Activated B cell treated with CpG ODN at 0.5 μM for 24 hours (primary cell): ENCODE data around the gene CCDC178. TPM values are rescaled to one million over a fixed set of nuclear protein-coding genes. Genes with fewer than 3 reads are reported as not detected.

Experiments used
- ATAC-seq: fragments of 200-7000 bp; cut with Tn5 transposase; one replicate; pipeline ENCODE4 v1.10.0; 2021; ENCODE audit warnings: low read depth, mild to moderate bottlenecking, moderate library complexity
- CTCF ChIA-PET: fragments of 350-600 bp; sonication (Branson Sonifier 250); formaldehyde crosslinking; loops from one replicate; lab custom pipeline; 2021; ENCODE audit warnings: antibody characterized with exemption; lab: Charles Lee
- POLR2A ChIA-PET: fragments of 350-600 bp; sonication (Branson Sonifier 250); formaldehyde crosslinking; loops from one replicate; lab custom pipeline; 2021; ENCODE audit warnings: antibody characterized with exemption; lab: Charles Lee
- DNase-seq: peaks from one replicate; pipeline ENCODE4 v3.0.0; 2022
- H3K27ac Mint-ChIP-seq: one replicate; pipeline ENCODE4 v1.8.0; 2020; ENCODE audit warnings: mixed read lengths
- H3K27me3 Mint-ChIP-seq: one replicate; pipeline ENCODE4 v1.8.0; 2021; ENCODE audit warnings: mixed read lengths
- H3K36me3 Mint-ChIP-seq: one replicate; pipeline ENCODE4 v1.8.0; 2021; ENCODE audit warnings: low read depth, mixed read lengths
- H3K4me1 Mint-ChIP-seq: one replicate; pipeline ENCODE4 v1.8.0; 2021; ENCODE audit warnings: mixed read lengths
- H3K4me3 Mint-ChIP-seq: one replicate; pipeline ENCODE4 v1.8.0; 2020; ENCODE audit warnings: mild to moderate bottlenecking, mixed read lengths
- H3K9me3 Mint-ChIP-seq: one replicate; pipeline ENCODE4 v1.8.0; 2020; ENCODE audit warnings: mixed read lengths
- CTCF ChIP-seq: fragments of 200-600 bp; IDR thresholded peaks from one replicate; pipeline ENCODE4 v1.8.0; 2022; ENCODE audit warnings: antibody characterized with exemption, mild to moderate bottlenecking
- intact Hi-C: fragments of 100-400 bp; cut with micrococcal nuclease; formaldehyde crosslinking; loops from one replicate; pipeline ENCODE4 v1.15.1; 2024
- total RNA-seq: library from RNA; stranded (reverse); gene quantifications from 2 replicates; pipeline ENCODE4 v1.2.3, GENCODE V29; 2022

The CCDC178 gene
- not detected in 2 replicates for total RNA-seq

GRCh38 chr18:33440060-33441043 lies at the start of gene CCDC178:
TSS of gene CCDC178 (minus strand) at chr18:33440721. CDS start at chr18:33412088, 28,633 bp downstream.
- Mint-ChIP-seq H3K27me3 (peaks cover 28% of the 10 kb centered on the region), H3K4me1 (no peaks in the 10 kb centered on the region), H3K9me3 (no peaks in the 10 kb centered on the region), H3K27ac (no peak within 1 kb of the TSS), H3K4me3 (no peak within 1 kb of the TSS), H3K36me3 (no peaks in the 10 kb centered on the region)
- intact Hi-C loops = no loop called here
- TF ChIP-seq CTCF = no peak
- CTCF ChIA-PET = no interaction called here
- POLR2A ChIA-PET = no interaction called here
- DNase-seq (no peak), ATAC-seq (no peak)

- no peak for DNase-seq
- no peak for TF ChIP-seq CTCF
- Mint-ChIP-seq H3K27ac (no peak overlapping the region), H3K36me3 (no peaks in the 10 kb centered on the region), H3K27me3 (no peaks in the 10 kb centered on the region), H3K4me1 (no peaks in the 10 kb centered on the region), H3K4me3 (no peak overlapping the region), H3K9me3 (no peaks in the 10 kb centered on the region)
- ATAC-seq = no peak
- ChIA-PET POLR2A (no interaction called here), CTCF (no interaction called here)
- intact Hi-C loops = no loop called here
Observed at GRCh38 chr18:33483908-33484307, 43.4 kb upstream of the CCDC178 start.

GRCh38 chr18:33472509-33472908 lies 32.0 kb upstream of the CCDC178 start:
- Mint-ChIP-seq H3K9me3 (no peaks in the 10 kb centered on the region), H3K4me3 (no peak overlapping the region), H3K36me3 (no peaks in the 10 kb centered on the region), H3K4me1 (no peaks in the 10 kb centered on the region), H3K27me3 (no peaks in the 10 kb centered on the region), H3K27ac (no peak overlapping the region)
- intact Hi-C loops = no loop called here
- ATAC-seq = no peak
- no peak for DNase-seq
- TF ChIP-seq CTCF = no peak
- ChIA-PET CTCF (no interaction called here), POLR2A (no interaction called here)

- Mint-ChIP-seq H3K36me3 (no peaks in the 10 kb centered on the region), H3K4me1 (no peaks in the 10 kb centered on the region), H3K27ac (no peak overlapping the region), H3K27me3 (no peaks in the 10 kb centered on the region), H3K4me3 (no peak overlapping the region), H3K9me3 (no peaks in the 10 kb centered on the region)
- no peak for ATAC-seq
- POLR2A ChIA-PET = no interaction called here
- CTCF ChIA-PET = no interaction called here
- no peak for TF ChIP-seq CTCF
- intact Hi-C loops = no loop called here
- no peak for DNase-seq
Observed at GRCh38 chr18:33470216-33470615, 29.7 kb upstream of the CCDC178 start.

DNA sequence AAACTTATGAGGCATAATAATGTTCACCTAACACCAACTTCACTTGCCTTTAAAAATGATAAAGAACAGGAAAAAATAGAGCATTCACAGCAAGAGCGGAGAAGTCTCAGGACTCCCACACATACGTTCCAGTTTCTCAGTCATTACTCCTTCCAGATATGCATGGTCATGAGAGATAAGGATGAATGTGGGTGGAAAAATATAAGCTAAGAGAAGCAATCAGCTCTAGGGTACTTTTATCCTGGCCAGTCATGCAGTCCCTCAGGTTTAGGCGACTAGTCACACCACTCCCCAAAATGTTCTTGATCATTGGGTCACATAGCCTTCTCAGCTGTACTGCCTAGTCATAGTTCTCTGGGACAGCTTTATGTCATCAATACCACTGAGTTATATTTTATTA lies 29.2 kb upstream of the CCDC178 start:
- no peak for ATAC-seq
- POLR2A ChIA-PET = no interaction called here
- intact Hi-C loops = no loop called here
- H3K36me3 Mint-ChIP-seq = no peaks in the 10 kb centered on the region
- no peaks in the 10 kb centered on the region for H3K4me1 Mint-ChIP-seq
- H3K27me3 Mint-ChIP-seq = no peaks in the 10 kb centered on the region
- H3K4me3 Mint-ChIP-seq = no peak overlapping the region
- no peaks in the 10 kb centered on the region for H3K9me3 Mint-ChIP-seq
- no peak overlapping the region for H3K27ac Mint-ChIP-seq
- no peak for TF ChIP-seq CTCF
- DNase-seq = no peak
- CTCF ChIA-PET = no interaction called here
